ENCODE measurements around the gene KCNIP2.

The KCNIP2 gene

GRCh38 chr10:101843032-101844021 lies at the start of gene KCNIP2:
Gene KCNIP2 (minus strand): TSS chr10:101843800. CDS start chr10:101843568, 232 bp downstream.
- no peak for DNase-seq

GRCh38 chr10:101892782-101893391 lies 49.3 kb upstream of the KCNIP2 start:
- no peak for DNase-seq

- DNase-seq, result peak; percentile 62 to 80
Measured at GRCh38 chr10:101889256-101890210, 45.9 kb upstream of the KCNIP2 start.

GRCh38 chr10:101888251-101888949 lies 44.8 kb upstream of the KCNIP2 start:
- peak; percentile 6 to 50 for DNase-seq

GRCh38 chr10:101887775-101888174 lies 44.2 kb upstream of the KCNIP2 start:
- no peak for DNase-seq

GRCh38 chr10:101886521-101887312 lies 43.1 kb upstream of the KCNIP2 start:
- DNase-seq, result no peak

GRCh38 chr10:101881036-101881774 lies 37.6 kb upstream of the KCNIP2 start:
- no peak for DNase-seq

- DNase-seq, result no peak
Measured at GRCh38 chr10:101880232-101880573, 36.6 kb upstream of the KCNIP2 start.

GRCh38 chr10:101879456-101880231 lies 36.0 kb upstream of the KCNIP2 start:
- DNase-seq, result peak; percentile 11 to 38

GRCh38 chr10:101878869-101879268 lies 35.3 kb upstream of the KCNIP2 start:
- DNase-seq, result no peak

- no peak for DNase-seq
Measured at GRCh38 chr10:101875068-101875688, 31.6 kb upstream of the KCNIP2 start.

GRCh38 chr10:101874252-101874651 lies 30.7 kb upstream of the KCNIP2 start:
- no peak for DNase-seq

GRCh38 chr10:101867931-101868330 lies 24.3 kb upstream of the KCNIP2 start:
- DNase-seq, result no peak

GRCh38 chr10:101859530-101859929 lies 15.9 kb upstream of the KCNIP2 start:
- no peak for DNase-seq

- no peak for DNase-seq
Measured at GRCh38 chr10:101858723-101859500, 15.3 kb upstream of the KCNIP2 start.

GRCh38 chr10:101857802-101858476 lies 14.3 kb upstream of the KCNIP2 start:
- DNase-seq, result no peak

- DNase-seq, result no peak
Measured at GRCh38 chr10:101856626-101857025, 13.0 kb upstream of the KCNIP2 start.
